AG09309 (cell line): ENCODE data around the gene DUSP9.
"Not testable (repeated sequence)": the region's sequence is repeated elsewhere in the genome, so short reads cannot be mapped to it uniquely, and the experiment has no call there.

Experiments used
- DNase-seq: peaks from one replicate; pipeline ENCODE4 v3.0.0-alpha.2; 2010; ENCODE audit warnings: low read depth
- H3K4me3 ChIP-seq: 2 replicates; pipeline ENCODE4 v1.5.1; 2011; ENCODE audit warnings: mild to moderate bottlenecking, low read depth, low read length, moderate library complexity; ENCODE audit not compliant: control insufficient read depth
- CTCF ChIP-seq: IDR thresholded peaks from 2 replicates; pipeline ENCODE4 v1.5.1; 2011; ENCODE audit warnings: mild to moderate bottlenecking, low read depth, low read length, inconsistent platforms; ENCODE audit not compliant: insufficient read depth, control insufficient read depth; ENCODE audit errors: missing control alignments

DUSP9 gene

GRCh38 chrX:153602601-153603000 is 44.4 kb upstream of the DUSP9 start:
- no peak for DNase-seq
- TF ChIP-seq CTCF = no peak
- H3K4me3 ChIP-seq = no peak overlapping the region

- TF ChIP-seq CTCF = no peak
- DNase-seq = no peak
- H3K4me3 ChIP-seq = no peak overlapping the region
Observed at GRCh38 chrX:153603131-153603656, 43.8 kb upstream of the DUSP9 start.

- not testable (repeated sequence) for DNase-seq
Observed at GRCh38 chrX:153604666-153605380, 42.2 kb upstream of the DUSP9 start.

GRCh38 chrX:153606503-153606902 is 40.5 kb upstream of the DUSP9 start:
- no peak overlapping the region for H3K4me3 ChIP-seq
- no peak for TF ChIP-seq CTCF
- no peak for DNase-seq

More at GRCh38 chrX:153604666-153605380, 42.2 kb upstream of the DUSP9 start:
- not testable (repeated sequence) for H3K4me3 ChIP-seq

GRCh38 chrX:153608376-153608775 is 38.6 kb upstream of the DUSP9 start:
- no peak for TF ChIP-seq CTCF
- no peak for DNase-seq
- no peak overlapping the region for H3K4me3 ChIP-seq

- no peak for TF ChIP-seq CTCF
- DNase-seq = no peak
- H3K4me3 ChIP-seq = no peak overlapping the region
Observed at GRCh38 chrX:153608806-153609205, 38.2 kb upstream of the DUSP9 start.

GRCh38 chrX:153609917-153610835 is 36.8 kb upstream of the DUSP9 start:
- DNase-seq = no peak
- peak overlapping the region; percentile 19 for H3K4me3 ChIP-seq
- peak; percentile 82 for TF ChIP-seq CTCF
